Loucy (cell line): ENCODE measurements around the gene PROM2.

ENCODE experiments used
- EZH2phosphoT487 ChIP-seq: fragments of 200-600 bp; IDR thresholded peaks from 2 replicates; pipeline ENCODE4 v1.6.1; 2018; ENCODE audit warnings: antibody characterized with exemption, mild to moderate bottlenecking, moderate library complexity, borderline replicate concordance
- TF ChIP-seq, protein P1 (sequence below): fragments of 200-600 bp; sonication (generic); conservative IDR thresholded peaks from 2 replicates; pipeline ENCODE4 v1.5.1; 2014; ENCODE audit warnings: mild to moderate bottlenecking, antibody characterized with exemption, low read length

DNA sequence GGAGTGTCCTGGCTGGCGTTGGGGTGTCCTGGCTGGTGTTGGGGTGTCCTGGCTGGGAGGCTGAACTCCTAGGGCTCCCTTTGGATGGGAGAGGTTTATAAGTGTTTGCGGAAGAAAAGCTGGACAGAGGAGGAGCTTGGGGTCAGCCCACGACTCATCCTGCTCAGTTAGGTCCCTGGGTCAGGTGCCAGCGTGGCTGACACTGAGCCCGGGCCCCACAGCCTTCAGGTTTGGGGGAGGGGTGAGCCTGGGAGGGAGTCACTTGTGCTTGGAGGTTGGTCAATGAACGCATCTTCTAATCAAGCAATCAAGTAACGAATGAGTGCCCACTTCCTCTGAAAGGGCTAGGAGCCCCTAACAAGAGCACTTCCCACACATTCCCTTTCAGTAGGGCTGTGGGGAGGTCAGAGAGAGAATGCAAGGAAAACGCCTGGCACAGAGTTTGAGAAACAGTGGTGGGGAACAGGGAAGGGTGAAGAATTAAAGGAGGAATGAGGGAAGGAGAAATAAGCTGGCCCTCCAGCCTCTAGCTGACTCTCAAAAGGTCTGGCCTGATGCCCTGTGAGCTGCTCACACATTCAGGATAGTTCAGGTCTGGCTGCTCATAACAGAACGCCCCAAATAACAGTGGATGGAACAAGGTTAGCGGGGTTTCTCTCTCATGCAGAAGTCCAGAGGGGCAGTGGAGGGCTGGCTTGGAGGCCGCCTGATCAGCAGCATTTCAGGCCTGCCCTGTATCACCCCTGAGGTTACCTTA lies 23.6 kb downstream of the PROM2 start:
- TF ChIP-seq, protein P1, sequence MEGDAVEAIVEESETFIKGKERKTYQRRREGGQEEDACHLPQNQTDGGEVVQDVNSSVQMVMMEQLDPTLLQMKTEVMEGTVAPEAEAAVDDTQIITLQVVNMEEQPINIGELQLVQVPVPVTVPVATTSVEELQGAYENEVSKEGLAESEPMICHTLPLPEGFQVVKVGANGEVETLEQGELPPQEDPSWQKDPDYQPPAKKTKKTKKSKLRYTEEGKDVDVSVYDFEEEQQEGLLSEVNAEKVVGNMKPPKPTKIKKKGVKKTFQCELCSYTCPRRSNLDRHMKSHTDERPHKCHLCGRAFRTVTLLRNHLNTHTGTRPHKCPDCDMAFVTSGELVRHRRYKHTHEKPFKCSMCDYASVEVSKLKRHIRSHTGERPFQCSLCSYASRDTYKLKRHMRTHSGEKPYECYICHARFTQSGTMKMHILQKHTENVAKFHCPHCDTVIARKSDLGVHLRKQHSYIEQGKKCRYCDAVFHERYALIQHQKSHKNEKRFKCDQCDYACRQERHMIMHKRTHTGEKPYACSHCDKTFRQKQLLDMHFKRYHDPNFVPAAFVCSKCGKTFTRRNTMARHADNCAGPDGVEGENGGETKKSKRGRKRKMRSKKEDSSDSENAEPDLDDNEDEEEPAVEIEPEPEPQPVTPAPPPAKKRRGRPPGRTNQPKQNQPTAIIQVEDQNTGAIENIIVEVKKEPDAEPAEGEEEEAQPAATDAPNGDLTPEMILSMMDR, result no peak
- TF ChIP-seq EZH2phosphoT487, result no peak
